Measurements from ENCODE around the gene MYH14. TPM values are rescaled to one million over a fixed set of nuclear protein-coding genes. Genes with fewer than 3 reads are reported as not detected.

Gene MYH14
- total RNA-seq, 4 donors from 2014 or later: 110 to 329 (median 202) TPM

DNA sequence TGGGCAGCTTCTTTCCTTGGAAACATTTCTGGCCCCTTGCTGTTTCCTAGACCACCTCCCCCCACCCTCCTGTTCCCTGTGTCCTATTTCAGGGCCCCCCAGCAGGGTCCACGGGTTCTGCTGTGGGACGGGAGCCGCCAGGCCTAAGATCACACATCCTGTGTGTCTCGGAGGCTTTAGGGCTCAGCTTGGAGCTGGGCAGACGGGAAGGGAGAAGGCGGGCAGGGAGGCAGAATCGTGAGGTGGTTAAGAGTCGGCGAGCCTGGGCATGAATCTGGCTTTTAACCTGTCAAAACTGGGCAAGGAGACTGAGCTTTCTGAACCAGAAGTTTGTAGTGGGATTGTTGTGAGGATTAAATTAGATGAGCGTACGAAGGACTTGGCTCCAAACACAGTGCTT, 120.9 kb downstream of the MYH14 start:
- H3K4me3 ChIP-seq (ENCODE audit: low read depth, poor library complexity, severe bottlenecking): no peak overlapping the region
- TF ChIP-seq, protein P1, sequence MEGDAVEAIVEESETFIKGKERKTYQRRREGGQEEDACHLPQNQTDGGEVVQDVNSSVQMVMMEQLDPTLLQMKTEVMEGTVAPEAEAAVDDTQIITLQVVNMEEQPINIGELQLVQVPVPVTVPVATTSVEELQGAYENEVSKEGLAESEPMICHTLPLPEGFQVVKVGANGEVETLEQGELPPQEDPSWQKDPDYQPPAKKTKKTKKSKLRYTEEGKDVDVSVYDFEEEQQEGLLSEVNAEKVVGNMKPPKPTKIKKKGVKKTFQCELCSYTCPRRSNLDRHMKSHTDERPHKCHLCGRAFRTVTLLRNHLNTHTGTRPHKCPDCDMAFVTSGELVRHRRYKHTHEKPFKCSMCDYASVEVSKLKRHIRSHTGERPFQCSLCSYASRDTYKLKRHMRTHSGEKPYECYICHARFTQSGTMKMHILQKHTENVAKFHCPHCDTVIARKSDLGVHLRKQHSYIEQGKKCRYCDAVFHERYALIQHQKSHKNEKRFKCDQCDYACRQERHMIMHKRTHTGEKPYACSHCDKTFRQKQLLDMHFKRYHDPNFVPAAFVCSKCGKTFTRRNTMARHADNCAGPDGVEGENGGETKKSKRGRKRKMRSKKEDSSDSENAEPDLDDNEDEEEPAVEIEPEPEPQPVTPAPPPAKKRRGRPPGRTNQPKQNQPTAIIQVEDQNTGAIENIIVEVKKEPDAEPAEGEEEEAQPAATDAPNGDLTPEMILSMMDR (IDR thresholded peaks at IDR 0.05): no peak
- TF ChIP-seq POLR2A (IDR thresholded peaks at IDR 0.05): no peak
- 44 to 47% methylated on average over 11 of the region's 11 CpGs for WGBS, 2 donors
- no peak for DNase-seq (ENCODE audit: low spot score in 2 of 2)
- intact Hi-C loops (cut with DNase I; ENCODE audit: low total_unique reads): no loop called here

DNA sequence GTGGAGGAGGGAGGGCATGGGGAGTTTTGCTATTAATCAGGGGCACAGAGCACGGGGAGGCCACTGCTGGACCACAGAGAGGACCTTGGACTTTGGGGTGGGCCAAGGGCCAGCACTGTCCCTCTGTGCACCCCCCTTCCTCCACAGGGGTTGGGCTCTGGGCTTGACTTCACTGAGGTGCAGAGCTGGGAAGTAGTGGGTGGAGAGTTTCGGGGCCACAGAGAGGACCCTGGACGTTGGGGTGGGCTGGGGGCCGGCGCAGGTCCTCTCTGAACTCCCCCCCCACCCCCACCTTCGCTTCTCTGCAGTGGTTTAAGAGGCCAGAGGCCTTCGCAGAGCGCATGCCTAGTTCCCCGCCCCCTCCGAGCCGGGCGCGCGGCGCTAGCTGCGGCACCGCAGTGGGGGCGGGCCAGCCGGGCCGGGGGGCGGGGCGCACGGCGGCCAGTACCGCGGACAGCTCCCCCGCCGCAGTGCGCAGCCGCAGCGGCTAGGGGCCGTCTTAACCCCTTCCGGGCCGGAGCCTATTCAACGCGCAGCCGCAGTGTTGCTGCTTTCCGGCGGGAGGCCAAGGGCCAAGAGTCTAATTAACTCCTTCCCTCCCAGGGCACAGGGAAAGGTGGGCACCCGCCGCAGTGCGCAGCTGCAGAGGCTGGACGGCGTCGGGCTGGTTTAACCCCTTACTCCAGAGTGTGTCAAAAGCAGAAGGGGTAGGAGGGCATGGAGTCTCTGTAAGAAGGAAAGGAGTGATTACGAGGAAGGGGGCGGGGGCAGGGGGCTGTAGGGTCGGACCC, 122.1 kb downstream of the MYH14 start:
- WGBS, 2 donors: 5 to 6% methylated on average over 16 of the region's 48 CpGs
- H3K4me3 ChIP-seq (ENCODE audit: low read depth, poor library complexity, severe bottlenecking): no peak overlapping the region
- peak in 1 of 2 donors; percentile 20 for DNase-seq (ENCODE audit: low spot score in 2 of 2)

DNA sequence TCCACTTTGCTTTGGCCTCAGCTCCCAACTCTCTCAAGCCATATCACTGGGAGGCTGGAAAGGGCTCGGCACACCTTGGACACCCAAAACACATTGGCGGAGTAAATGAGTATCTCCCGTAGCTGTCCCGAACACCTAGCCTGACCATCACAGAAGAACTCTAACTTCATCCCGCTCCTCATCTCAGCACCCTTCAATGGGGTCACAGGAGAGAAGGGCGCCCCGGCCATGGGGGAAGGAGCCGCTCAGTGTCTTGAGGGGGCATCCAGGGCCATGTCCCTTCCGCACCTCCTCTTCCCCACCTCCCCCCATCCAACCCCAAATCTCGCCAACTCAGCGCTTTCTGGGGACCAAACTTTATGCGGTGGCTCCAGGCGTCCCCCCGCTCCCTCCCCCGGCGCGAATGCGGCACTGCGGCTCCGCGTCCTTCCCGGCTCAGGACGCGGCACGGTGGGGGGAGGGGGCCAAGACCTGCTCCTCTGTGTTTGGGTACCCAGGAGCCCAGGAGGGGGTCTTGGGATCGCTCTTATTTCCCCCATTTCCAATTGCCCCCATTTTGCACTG, 122.8 kb downstream of the MYH14 start:
- 7% methylated on average over 26 of the region's 26 CpGs for WGBS, 2 donors
- no peak overlapping the region for H3K4me3 ChIP-seq (ENCODE audit: low read depth, poor library complexity, severe bottlenecking)
- intact Hi-C loops (cut with DNase I; ENCODE audit: low total_unique reads): no loop called here
- no peak for DNase-seq (ENCODE audit: low spot score in 2 of 2)
- TF ChIP-seq, protein P1 (IDR thresholded peaks at IDR 0.05): no peak
- no peak for TF ChIP-seq POLR2A (IDR thresholded peaks at IDR 0.05)

More for the DNA sequence above, 122.1 kb downstream of the MYH14 start:
- intact Hi-C loops (cut with DNase I; ENCODE audit: low total_unique reads): no loop called here
- TF ChIP-seq POLR2A (IDR thresholded peaks at IDR 0.05): no peak
- TF ChIP-seq, protein P1 (IDR thresholded peaks at IDR 0.05): no peak

DNA sequence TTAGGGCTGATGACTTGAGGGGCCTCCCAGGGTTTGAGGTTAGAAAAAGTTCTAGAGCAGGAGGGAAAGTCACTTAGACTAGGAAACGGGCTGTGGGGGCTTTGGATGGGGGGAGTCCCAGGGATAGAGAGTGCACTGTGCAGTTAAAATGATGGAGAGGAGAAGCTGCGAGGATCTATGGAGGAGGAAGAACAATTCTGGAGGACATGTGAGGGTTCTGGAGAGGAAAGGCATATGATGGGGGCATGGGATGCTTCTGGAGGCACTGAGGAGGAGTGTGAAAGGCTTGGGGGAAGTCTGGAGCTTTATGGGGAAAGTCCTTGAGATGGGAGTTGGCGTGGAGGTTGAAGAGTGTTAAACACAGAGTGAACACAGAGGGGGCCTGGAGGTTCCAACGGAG, 123.6 kb downstream of the MYH14 start:
- 49 to 53% methylated on average over 3 to 4 of the region's 4 CpGs for WGBS, 2 donors
- intact Hi-C loops (cut with DNase I; ENCODE audit: low total_unique reads): no loop called here
- DNase-seq (ENCODE audit: low spot score in 2 of 2): no peak
- no peak for TF ChIP-seq POLR2A (IDR thresholded peaks at IDR 0.05)
- TF ChIP-seq, protein P1 (IDR thresholded peaks at IDR 0.05): no peak
- H3K4me3 ChIP-seq (ENCODE audit: low read depth, poor library complexity, severe bottlenecking): no peak overlapping the region

DNA sequence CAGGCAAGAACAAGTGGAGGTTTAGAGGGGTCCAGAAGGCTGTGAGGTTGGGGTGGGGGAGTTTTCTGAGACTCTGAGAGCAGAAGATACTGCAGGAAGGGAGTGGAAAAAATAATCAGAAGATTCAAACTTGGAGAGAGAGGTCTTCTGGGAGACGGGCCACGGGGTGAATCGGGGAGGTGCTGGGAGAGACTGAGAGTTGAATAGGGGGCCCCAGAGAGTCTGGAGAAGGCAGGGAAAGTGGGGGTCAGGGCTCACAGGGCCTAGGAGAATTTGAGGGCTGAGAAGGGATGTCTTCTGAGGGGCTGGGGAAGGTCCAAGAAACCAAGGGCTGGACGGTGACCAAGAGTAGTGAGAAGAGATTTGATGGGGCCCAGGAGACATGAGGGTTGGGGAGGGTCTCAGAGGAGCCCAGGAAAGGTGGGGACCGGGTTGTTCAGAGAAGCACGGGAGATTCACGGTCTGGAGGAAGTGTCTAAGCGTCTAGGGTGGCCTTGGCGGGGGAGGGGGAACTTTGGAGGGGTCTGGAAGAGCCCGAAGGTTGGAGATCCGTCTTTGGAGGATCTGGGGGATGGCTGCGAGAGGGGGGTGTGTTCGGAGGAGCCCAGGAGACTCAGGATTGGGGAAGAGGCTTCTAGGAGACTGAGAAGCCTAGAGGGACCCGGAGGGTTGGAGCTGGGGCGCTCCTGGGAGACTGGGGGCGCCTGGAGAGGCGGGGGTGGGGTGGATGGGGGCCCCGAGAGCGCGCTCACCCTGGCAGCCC, 124.2 kb downstream of the MYH14 start:
- intact Hi-C loops (cut with DNase I; ENCODE audit: low total_unique reads): no loop called here
- WGBS, 2 donors: 22% methylated on average over 14 to 19 of the region's 20 CpGs
- H3K4me3 ChIP-seq (ENCODE audit: low read depth, poor library complexity, severe bottlenecking): no peak overlapping the region
- no peak for DNase-seq (ENCODE audit: low spot score in 2 of 2)
- TF ChIP-seq, protein P1 (IDR thresholded peaks at IDR 0.05): no peak
- no peak for TF ChIP-seq POLR2A (IDR thresholded peaks at IDR 0.05)
